Astrocyte (in vitro differentiated cells and primary cell): ENCODE measurements around the gene TDRD12.

Experiments used
- EZH2 ChIP-seq: IDR thresholded peaks from 2 replicates; pipeline ENCODE4 v1.6.1; 2012; ENCODE audit warnings: mild to moderate bottlenecking, low read length, inconsistent platforms; ENCODE audit not compliant: insufficient read depth
- TF ChIP-seq, protein P1 (sequence below): IDR thresholded peaks from 2 replicates; pipeline ENCODE4 v1.5.1; 2011; ENCODE audit warnings: low read depth, mild to moderate bottlenecking, inconsistent platforms, low read length, moderate library complexity; ENCODE audit not compliant: insufficient read depth

DNA sequence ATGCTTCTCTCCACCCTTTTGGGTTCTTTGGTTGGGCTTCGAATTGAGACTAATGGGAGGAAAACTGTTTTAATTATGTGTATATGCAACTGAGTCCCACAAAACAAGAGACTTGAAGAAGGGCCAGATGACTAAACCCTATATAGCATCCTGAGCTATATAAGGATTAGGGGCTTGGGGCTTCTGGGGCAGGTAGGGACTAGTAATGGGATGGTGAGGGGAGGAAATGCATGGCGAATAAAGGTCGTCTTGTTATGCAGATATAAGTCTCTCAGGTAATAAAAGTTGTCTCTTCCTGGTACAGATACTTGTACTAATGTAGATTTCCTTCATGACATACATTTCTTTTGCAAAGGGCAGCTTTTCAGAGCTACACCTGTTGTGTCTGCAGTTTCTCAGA, 152.8 kb downstream of the TDRD12 start:
- TF ChIP-seq, protein P1, sequence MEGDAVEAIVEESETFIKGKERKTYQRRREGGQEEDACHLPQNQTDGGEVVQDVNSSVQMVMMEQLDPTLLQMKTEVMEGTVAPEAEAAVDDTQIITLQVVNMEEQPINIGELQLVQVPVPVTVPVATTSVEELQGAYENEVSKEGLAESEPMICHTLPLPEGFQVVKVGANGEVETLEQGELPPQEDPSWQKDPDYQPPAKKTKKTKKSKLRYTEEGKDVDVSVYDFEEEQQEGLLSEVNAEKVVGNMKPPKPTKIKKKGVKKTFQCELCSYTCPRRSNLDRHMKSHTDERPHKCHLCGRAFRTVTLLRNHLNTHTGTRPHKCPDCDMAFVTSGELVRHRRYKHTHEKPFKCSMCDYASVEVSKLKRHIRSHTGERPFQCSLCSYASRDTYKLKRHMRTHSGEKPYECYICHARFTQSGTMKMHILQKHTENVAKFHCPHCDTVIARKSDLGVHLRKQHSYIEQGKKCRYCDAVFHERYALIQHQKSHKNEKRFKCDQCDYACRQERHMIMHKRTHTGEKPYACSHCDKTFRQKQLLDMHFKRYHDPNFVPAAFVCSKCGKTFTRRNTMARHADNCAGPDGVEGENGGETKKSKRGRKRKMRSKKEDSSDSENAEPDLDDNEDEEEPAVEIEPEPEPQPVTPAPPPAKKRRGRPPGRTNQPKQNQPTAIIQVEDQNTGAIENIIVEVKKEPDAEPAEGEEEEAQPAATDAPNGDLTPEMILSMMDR, result no peak
- no peak for TF ChIP-seq EZH2
